Stimulated activated effector memory CD8-positive, alpha-beta T cell treated with anti-CD3 and anti-CD28 coated beads, Interleukin-12 subunit alpha, Interleukin-12 subunit beta, amount 100 ng/mL, for 72 hours (primary cell): ENCODE results near the gene PPFIA1.

Experiments used
- ATAC-seq: fragments of 150-1000 bp; cut with Tn5 transposase; 2 replicates; pipeline ENCODE4 v1.10.0; 2021
- DNase-seq, 2 donors: peaks; one replicate each; pipeline ENCODE4 v3.0.0; 2021 to 2022; ENCODE audit warnings: low spot score in 2 of 2
- H3K27ac Mint-ChIP-seq: one replicate; pipeline ENCODE4 v1.8.0; 2022; ENCODE audit warnings: mild to moderate bottlenecking, mixed read lengths
- H3K36me3 Mint-ChIP-seq: one replicate; pipeline ENCODE4 v1.8.0; 2022; ENCODE audit warnings: mild to moderate bottlenecking, mixed read lengths
- H3K4me1 Mint-ChIP-seq: one replicate; pipeline ENCODE4 v1.8.0; 2022; ENCODE audit warnings: mixed read lengths
- H3K4me3 Mint-ChIP-seq: one replicate; pipeline ENCODE4 v1.8.0; 2022; ENCODE audit warnings: mild to moderate bottlenecking, mixed read lengths
- H3K9me3 Mint-ChIP-seq: one replicate; pipeline ENCODE4 v1.8.0; 2022; ENCODE audit warnings: mixed read lengths

PPFIA1 gene

DNA sequence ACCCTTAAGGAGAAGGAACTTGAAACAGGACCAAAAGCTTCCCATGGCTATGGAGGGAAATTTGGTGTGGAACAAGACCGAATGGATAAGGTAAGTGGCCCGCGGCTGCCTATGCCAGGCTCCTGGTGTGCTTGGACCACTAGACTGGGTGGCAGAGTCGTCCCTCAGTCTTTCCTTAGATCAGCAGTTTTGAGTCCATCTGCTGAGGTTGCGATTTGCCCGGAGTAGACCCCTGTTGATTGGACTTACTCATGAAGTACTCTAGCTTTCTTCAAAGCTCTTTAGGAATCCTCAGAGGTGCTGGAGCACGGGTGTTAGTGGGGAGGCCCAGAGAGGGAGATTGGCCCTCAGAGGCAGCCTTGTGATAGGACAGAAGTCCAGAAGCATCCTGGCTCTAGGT lies 139.4 kb downstream of the PPFIA1 start:
- DNase-seq: no peak
- H3K4me1 Mint-ChIP-seq: no peaks in the 10 kb centered on the region
- no peaks in the 10 kb centered on the region for H3K9me3 Mint-ChIP-seq
- H3K4me3 Mint-ChIP-seq: no peak overlapping the region
- H3K36me3 Mint-ChIP-seq: no peaks in the 10 kb centered on the region
- no peak for ATAC-seq
- H3K27ac Mint-ChIP-seq: no peak overlapping the region

DNA sequence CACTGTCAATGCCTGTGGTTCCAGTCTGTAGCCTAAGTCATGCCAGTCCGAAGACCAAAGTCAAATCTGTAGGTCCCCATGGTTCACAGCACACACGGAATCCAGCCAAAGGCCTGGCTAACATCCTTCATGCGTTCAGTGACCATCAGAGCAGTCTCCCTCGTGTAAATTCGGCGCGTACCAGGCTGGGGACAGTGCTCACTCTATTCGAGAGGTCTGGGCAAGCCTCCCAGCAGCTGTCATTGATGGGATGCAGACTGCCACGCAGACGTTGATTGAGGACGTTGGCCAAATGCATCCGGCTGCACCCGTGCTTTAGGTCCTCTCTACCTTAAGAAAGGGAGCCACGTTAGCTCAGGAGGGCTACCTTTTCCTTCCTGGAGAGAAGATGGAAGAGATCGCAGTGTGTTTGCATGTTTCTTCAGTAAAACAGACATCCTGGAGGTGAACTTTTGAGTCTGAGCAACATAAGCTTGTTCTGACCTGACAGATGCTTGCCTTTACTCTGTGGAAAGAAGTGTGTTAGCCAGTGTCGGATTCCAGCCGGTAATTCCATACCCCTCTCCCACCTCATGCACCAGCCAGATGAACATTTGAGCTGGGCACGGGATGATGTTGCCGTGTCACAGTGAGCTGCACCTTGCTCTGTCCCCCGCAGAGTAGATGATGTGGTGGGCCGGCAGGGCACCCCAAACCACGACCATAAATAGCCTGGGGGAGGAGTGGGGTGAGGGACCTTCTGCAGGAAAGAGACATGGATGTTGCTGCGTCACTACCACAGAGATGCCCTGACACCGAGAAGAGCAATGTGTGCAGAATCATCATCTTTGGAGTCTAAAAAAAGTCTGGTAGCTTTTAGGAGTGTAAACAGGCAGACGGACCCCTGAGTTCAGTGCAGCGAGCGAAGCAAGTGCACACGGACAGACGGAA lies 140.1 kb downstream of the PPFIA1 start:
- Mint-ChIP-seq H3K27ac (no peak overlapping the region), H3K4me3 (no peak overlapping the region), H3K36me3 (no peaks in the 10 kb centered on the region), H3K9me3 (no peaks in the 10 kb centered on the region), H3K4me1 (no peaks in the 10 kb centered on the region)
- ATAC-seq (no peak), DNase-seq (no peak)

DNA sequence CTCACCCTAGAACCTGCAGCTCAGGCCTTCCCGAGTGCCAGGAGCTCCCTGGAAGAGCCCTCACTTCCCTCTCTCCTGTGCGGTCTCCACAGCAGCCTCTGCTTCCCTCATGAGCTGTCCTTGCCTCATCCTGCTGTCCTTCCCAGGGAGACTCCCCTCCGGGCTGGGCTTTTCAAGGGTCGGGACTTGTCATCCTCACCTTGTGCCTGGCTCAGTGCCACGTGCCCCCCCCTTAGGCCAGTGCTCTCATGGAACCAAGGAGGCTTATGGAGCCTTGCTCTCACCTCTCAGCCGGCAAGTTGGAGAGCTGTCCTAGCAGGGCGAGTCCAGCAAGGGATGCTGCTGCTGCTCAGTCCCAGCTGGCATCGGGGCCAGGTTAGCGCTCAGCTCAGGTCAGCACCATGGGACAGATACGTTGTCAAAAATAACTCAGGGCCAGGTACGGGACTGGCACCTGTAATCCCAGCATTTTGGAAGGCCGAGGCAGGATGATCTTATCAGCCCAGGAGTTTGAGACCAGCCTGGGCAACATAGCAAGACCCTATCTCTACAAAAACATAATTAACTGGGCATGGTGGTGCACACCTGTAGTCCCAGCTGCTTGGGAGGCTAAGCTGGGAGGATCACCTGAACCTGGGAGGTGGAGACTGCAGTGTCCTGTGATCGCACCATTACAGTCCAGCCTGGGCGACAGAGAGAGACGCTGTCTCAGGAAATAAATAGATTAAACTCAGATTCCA lies 141.4 kb downstream of the PPFIA1 start:
- Mint-ChIP-seq H3K4me1 (no peaks in the 10 kb centered on the region), H3K36me3 (no peaks in the 10 kb centered on the region), H3K9me3 (no peaks in the 10 kb centered on the region), H3K4me3 (no peak overlapping the region), H3K27ac (no peak overlapping the region)
- ATAC-seq (no peak), DNase-seq (no peak)

DNA sequence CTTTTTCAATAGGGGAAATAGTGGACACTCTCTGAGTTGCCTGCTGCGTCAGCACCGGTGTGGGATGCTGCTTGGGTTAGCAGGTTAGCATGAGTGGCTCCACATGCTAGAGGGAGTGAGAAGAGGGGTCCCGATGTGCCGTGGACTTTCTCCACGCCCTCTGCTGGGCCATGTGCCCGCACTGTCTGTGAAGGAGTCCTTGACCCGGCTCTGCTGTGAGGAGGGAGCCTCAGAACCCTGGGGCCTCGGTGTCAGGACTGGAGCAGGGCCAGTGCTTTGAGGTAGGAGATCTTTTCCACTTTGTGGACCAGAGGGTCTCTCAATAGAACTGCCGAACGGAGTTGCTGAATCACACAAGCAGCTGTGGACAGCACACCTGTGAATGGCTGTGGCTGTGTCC lies 142.7 kb downstream of the PPFIA1 start:
- ATAC-seq (no peak), DNase-seq (no peak)
- no peaks in the 10 kb centered on the region for H3K4me1 Mint-ChIP-seq
- peaks cover 8% of the 10 kb centered on the region for H3K36me3 Mint-ChIP-seq
- no peak overlapping the region for H3K27ac Mint-ChIP-seq
- no peaks in the 10 kb centered on the region for H3K9me3 Mint-ChIP-seq
- H3K4me3 Mint-ChIP-seq: no peak overlapping the region

DNA sequence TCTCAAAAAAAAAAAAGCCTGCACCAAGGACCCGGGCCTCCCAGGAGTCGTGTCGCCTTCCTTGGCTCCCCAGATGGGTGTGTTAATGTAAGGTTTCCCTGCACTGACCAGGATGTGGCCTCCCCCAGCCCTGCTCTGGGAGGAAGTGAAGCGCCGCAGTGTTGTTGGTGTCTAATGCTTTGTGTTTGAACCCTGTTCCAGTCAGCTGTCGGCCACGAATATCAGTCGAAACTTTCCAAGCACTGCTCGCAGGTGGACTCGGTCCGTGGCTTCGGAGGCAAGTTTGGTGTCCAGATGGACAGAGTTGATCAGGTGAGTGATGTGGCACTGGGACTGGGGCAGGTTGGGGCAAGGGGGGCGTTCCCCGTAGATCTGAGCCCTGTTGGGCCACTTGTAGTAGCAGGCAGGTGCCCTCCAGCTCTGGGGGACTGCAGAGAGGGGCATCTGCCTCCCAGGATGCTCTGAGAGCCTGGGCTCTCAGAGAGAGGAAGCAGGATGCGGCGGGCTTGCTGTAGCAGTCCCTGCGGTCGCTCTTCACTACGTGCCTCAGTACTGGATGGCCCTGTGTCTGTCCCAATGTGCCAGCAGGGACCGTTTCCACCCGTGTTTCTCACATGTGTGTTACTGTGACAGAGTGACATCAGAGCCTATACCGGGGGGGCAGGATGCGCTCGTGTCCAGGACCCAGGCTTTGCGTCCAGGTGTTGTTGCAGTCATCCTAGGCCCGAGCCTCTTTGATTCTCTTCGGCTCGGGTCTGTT lies 144.0 kb downstream of the PPFIA1 start:
- H3K36me3 Mint-ChIP-seq: peaks cover 9% of the 10 kb centered on the region
- no peak for ATAC-seq
- DNase-seq: no peak
- H3K4me3 Mint-ChIP-seq: no peak overlapping the region
- no peaks in the 10 kb centered on the region for H3K4me1 Mint-ChIP-seq
- H3K9me3 Mint-ChIP-seq: no peaks in the 10 kb centered on the region
- H3K27ac Mint-ChIP-seq: no peak overlapping the region

DNA sequence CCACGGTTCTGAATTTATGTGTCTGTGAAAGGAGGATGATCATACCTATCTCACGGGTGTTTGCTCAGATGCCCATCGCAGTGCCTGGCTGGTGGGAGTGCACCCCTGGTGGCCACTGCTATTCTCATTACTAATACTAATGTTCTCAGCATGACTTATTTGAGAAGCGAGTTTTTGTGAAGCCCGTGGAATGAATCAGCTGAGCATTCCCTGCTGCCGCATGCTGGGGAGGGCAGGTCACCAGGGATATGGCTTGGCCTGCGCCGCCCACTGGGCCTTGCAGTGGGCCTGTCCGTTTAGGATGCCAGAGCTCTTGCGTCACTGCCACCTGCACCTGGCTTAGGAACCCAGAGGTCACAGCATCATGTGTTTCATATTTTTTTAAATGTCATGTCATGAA lies 144.7 kb downstream of the PPFIA1 start:
- Mint-ChIP-seq H3K4me3 (no peak overlapping the region), H3K9me3 (no peaks in the 10 kb centered on the region), H3K36me3 (peaks cover 9% of the 10 kb centered on the region), H3K4me1 (no peaks in the 10 kb centered on the region), H3K27ac (no peak overlapping the region)
- DNase-seq: no peak
- ATAC-seq: no peak

DNA sequence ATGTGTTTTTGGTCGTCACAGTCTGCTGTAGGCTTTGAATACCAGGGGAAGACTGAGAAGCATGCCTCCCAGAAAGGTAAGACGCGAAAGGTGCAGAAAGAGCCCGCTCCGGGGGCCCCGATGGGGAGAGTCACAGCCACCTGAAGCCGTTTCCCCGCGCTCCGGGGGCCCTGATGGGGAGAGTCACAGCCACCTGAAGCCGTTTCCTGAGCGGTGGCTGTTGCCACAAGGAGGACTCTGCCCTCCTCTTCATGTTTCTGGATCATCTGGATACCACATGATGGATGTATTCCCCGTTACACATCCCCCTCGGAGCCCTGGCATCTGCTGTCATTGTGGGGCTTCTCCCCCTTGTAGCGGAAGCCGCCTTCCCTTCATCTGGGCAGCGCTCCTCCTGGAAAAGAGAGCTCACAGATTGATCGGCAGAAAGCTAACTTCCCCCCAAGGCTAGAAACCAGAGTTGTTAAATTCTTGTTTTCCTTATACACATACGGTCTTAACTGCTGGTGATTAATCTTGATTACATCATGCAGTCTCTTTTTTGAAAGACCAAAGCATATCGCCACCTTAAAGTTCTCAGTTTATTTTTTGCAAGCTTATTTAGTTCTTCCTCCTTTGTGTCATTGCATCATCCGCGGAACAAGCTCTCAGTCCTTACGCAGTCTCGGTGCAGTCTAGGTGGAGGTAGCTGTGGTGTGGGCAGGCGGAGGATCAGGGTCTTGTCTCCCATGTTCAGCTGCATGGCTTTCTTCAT lies 145.3 kb downstream of the PPFIA1 start:
- Mint-ChIP-seq H3K9me3 (no peaks in the 10 kb centered on the region), H3K4me1 (no peaks in the 10 kb centered on the region), H3K27ac (no peak overlapping the region), H3K36me3 (peaks cover 9% of the 10 kb centered on the region), H3K4me3 (no peak overlapping the region)
- ATAC-seq (no peak), DNase-seq (no peak)

DNA sequence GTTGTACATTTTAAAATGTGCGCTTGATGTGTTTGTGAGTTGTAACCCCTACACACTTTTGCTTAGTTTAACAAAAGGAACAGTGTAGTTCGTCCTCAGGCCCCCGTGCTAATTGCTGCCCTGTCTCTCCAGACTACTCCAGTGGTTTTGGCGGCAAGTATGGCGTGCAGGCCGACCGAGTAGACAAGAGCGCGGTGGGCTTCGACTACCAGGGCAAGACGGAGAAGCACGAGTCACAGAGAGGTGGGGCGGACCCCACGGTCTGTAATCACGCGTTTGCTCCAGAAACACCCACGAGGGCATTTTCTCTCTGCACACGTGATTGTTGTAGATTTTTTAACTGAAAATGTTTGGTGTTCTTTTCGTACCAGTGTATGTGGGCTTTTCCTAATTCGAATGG lies 146.4 kb downstream of the PPFIA1 start:
- Mint-ChIP-seq H3K4me3 (no peak overlapping the region), H3K27ac (no peak overlapping the region), H3K4me1 (no peaks in the 10 kb centered on the region), H3K9me3 (no peaks in the 10 kb centered on the region), H3K36me3 (peaks cover 9% of the 10 kb centered on the region)
- ATAC-seq (no peak), DNase-seq (no peak)

DNA sequence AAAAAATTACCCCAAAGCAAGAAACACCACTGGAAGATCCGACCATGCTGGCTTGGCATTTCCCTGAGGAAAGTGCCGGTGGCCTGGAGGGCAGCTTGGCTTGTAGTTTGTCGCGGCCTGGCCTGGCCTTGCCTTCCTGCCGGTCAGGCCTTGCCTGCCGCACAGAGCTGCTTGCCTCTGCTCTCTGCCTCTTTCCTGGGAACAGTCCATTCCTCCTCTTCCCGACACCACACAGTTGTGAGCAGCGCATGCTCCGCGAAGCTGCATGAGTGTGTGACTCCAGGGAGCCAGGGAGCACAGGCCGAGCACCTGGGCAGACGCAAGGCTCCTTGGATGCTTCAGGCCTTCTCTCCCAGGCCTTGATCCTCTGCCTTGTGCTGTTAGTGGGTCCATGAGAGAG lies 147.6 kb downstream of the PPFIA1 start:
- no peak overlapping the region for H3K27ac Mint-ChIP-seq
- peaks cover 14% of the 10 kb centered on the region for H3K36me3 Mint-ChIP-seq
- H3K4me1 Mint-ChIP-seq: peaks cover 4% of the 10 kb centered on the region
- ATAC-seq (no peak), DNase-seq (no peak)
- no peak overlapping the region for H3K4me3 Mint-ChIP-seq
- no peaks in the 10 kb centered on the region for H3K9me3 Mint-ChIP-seq

DNA sequence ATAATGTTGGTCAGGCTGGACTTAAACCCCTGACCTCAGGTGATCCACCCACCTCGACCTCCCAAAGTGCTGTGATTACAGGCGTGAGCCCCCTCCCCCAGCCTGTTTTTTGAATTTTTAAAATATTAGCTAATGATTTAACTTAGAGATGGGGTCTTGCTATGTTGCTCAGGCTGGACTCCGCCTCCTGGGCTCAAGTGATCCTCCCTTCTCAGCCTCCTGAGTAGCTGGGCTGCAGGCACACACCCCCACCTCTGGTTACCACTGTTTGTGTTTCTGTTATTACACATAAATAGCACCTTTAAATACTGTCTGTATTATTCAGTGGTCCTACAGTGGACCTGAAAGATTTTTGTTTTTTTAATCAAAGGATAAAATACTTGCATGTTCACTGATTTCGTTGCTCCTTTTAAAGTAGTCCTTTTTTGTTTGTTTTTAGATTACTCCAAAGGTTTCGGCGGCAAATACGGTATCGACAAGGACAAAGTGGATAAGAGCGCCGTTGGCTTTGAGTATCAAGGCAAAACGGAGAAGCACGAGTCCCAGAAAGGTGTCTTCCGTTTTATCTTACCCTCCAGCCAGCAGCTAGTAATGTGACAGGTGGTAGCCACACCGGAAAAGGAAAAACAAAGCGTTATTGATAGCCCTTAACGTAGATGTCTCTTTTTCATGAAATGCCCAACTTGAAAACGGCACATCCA lies 149.0 kb downstream of the PPFIA1 start:
- Mint-ChIP-seq H3K4me1 (peaks cover 17% of the 10 kb centered on the region), H3K27ac (no peak overlapping the region), H3K9me3 (no peaks in the 10 kb centered on the region), H3K4me3 (no peak overlapping the region), H3K36me3 (peaks cover 27% of the 10 kb centered on the region)
- ATAC-seq (no peak), DNase-seq (no peak)

DNA sequence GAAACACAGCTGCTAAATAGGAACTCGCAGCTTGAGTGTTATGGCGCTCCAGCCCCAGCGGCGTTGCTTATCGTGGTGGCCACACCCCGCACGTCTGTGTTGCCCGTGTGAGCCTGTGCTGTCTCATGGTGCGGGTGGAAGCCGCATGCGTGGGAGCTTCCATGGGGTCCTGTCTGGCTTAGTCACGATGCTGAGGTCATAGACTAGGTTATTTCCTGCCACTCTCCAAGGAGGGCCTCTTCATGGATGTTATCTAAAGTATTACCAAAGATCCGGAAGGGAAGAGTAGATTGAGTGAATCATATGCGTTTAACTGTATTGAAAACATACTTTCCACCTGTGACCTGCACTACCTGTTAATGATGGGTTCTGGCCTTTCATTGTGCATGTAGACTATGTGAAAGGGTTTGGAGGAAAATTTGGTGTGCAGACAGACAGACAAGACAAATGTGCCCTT lies 149.5 kb downstream of the PPFIA1 start:
- Mint-ChIP-seq H3K4me3 (no peak overlapping the region), H3K4me1 (peaks cover 23% of the 10 kb centered on the region), H3K27ac (no peak overlapping the region), H3K9me3 (no peaks in the 10 kb centered on the region), H3K36me3 (peaks cover 33% of the 10 kb centered on the region)
- ATAC-seq: no peak
- no peak for DNase-seq

DNA sequence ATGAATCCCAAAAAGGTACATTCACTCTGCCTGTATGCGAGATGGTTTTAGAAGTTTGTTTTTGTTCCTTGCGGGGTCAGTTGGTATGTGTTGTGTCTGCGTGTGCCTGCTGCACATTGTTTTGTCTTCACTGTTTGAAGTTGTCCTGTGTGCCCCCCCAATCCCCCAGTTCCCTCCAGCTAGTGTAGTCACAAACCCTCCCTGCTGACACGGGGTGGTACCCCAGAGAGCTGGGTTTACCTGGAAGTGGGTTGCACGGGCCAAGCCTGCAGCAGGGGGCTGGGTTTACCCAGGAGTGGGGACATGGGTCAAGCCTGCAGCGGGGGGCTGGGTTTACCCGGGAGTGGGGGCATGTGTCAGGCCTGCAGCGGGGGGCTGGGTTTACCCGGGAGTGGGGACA lies 150.0 kb downstream of the PPFIA1 start:
- Mint-ChIP-seq H3K27ac (no peak overlapping the region), H3K9me3 (no peaks in the 10 kb centered on the region), H3K4me3 (no peak overlapping the region), H3K36me3 (peaks cover 33% of the 10 kb centered on the region), H3K4me1 (peaks cover 27% of the 10 kb centered on the region)
- no peak for ATAC-seq
- no peak for DNase-seq

DNA sequence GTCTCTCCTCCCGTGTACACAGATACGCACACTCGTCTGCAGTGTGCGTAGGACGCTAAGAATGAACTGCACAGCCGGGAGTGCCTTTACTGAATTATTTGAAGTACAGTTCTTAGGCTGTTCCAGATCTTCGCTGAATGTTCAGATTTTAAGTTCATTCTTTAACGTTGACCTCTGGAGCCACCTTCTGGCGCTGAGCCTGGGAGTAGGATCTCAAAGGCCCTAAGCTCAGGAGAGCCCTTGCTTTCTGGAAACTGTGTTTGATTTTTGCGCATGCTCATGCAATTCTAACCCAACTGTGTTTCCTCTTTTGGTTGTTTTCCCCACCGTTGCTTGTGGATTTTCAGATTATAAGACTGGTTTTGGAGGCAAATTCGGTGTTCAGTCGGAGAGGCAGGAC lies 150.6 kb downstream of the PPFIA1 start:
- Mint-ChIP-seq H3K36me3 (peaks cover 33% of the 10 kb centered on the region), H3K4me1 (peaks cover 30% of the 10 kb centered on the region), H3K4me3 (no peak overlapping the region), H3K9me3 (no peaks in the 10 kb centered on the region), H3K27ac (no peak overlapping the region)
- DNase-seq (no peak), ATAC-seq (no peak)

DNA sequence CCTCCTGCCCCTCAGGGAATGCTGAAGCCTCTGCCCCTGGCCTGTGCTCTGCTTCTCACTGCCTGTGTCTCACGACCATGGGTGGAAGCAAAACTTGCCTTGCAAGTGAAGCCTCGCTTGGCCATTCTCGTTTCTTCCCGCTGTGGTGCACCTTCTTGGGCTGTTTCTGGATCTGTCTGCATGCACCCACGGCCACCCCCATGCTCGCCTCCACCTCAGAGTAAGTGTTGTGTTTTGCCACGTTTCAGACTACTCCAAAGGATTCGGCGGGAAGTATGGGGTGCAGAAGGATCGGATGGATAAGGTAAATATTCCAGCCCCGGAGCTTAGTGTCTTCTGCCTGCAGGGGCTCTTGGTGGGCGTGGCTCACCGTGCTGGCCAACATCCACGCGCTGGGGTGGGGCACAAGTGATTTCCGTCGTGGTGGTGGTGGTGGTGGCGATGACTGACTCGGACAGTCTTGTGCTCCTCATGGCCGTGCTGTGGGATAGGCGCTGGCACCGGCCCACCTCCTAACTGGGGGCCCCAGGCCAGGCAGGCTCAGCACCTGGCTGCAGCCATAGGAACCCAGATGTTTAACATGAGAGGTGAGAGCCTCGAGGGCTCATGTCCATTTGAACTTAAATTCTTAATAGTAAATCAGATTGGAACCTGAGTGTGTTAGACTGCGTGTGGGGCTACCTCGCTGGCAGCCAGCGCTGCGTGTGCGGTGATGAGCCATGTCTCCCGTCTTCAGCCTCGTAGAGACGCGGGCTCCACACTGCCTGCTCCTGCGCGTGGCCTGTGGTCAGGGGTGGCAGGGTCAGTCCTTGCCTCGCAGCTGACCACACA lies 152.4 kb downstream of the PPFIA1 start:
- H3K4me1 Mint-ChIP-seq: peaks cover 30% of the 10 kb centered on the region

More for the DNA sequence above, 152.4 kb downstream of the PPFIA1 start:
- Mint-ChIP-seq H3K9me3 (no peaks in the 10 kb centered on the region), H3K27ac (no peak overlapping the region), H3K4me3 (no peak overlapping the region), H3K36me3 (peaks cover 28% of the 10 kb centered on the region)
- DNase-seq (no peak), ATAC-seq (no peak)
